Limb (tissue), 2 donors: Measurements from ENCODE around the gene RCAN2.

ENCODE experiments used
- DNase-seq, 2 donors: peaks; one replicate each; pipeline ENCODE4 v3.0.0-alpha.2; 2016; ENCODE audit errors: extremely low spot score in 2 of 2

Gene RCAN2

GRCh38 chr6:46491628-46492547 is 639 bp upstream of the RCAN2 start:
- peak; percentile 3 to 65 for DNase-seq

DNA sequence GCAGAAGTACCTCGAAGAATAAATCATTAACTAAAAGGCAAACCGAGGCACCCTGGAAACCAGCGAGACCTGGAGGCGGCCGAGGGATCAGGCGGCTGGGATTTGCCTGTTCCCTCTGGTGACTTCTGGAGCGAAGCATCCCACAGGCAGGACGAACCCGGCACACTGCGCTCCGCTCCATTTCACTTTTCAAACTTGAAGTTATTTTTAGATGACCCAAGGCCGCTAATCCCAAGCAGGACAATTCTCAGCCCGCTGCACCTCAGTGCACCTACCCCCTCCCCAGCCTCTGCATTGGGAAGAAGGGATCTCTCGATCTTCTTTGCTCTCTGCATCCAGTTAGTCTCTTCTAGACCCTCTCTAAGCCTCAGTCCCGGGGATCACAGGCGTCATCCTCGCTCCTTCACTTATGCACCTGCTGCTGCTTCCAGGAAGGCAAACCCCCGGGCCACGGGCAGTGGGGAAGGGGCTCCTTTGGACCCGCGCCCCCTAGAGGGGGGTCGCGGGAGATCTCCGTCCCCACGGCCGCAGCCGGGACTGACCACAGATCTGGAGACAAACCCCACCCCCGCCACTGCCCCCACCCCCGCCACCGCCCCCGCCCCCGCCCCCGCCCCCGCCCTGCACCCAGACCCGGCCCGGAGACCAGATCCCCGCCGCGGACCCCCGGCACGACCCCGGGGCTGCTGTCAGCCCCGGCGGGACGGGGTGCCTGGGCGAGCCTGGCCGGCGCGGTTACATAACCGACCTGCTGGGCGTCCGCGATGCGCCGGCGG is 636 bp downstream of the RCAN2 start:
- peak in 1 of 2 donors; percentile 66 for DNase-seq

- DNase-seq: no peak
These were observed 5.1 kb downstream of the RCAN2 start for GRCh38 chr6:46486181-46486580.

- DNase-seq: no peak
These were observed 7.0 kb downstream of the RCAN2 start for GRCh38 chr6:46484081-46484820.

GRCh38 chr6:46476301-46476700 is 14.9 kb downstream of the RCAN2 start:
- DNase-seq: no peak

DNA sequence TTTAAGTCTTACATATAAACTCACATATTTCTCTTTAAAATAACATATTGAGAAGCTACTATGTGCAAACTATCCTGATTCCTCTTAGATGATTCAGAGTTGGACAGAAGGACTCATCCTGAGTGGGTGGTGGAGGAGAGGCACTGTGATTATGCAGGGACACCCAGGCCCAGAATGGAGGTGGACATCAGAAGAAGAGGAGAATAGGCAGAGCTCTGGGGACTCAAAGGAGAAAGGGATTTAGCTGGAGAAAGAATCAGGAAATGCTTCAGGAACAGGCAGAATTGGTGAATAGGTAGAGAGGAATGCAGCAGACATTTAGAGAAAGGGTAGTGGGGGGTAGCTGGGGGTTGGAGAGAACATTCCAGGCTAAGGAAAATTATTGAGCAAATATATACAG is 17.4 kb downstream of the RCAN2 start:
- DNase-seq: no peak

GRCh38 chr6:46472243-46472642 is 19.0 kb downstream of the RCAN2 start:
- no peak for DNase-seq

DNA sequence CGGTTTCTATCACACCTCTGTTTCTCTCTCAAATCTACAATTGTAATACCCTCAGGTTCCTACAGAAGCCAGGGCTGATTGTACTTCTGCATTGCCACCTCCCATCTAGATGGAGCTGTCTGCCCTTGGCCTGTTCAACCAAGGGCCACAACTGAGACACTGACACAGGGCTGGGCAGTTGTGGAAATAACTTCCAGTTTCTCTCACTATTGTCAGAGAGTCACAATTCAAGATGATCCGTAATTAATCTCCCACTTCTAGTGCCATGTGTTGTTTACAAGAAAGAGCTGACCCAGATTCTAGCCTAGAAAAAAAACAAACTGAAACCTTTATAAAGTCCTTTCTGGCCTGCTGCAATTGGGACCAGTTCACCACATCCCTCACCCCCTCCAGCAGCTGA is 22.2 kb downstream of the RCAN2 start:
- no peak for DNase-seq

GRCh38 chr6:46468403-46469010 is 22.7 kb downstream of the RCAN2 start:
- no peak for DNase-seq

GRCh38 chr6:46466570-46466969 is 24.7 kb downstream of the RCAN2 start:
- no peak for DNase-seq

GRCh38 chr6:46465294-46466165 is 25.7 kb downstream of the RCAN2 start:
- DNase-seq: no peak

- no peak for DNase-seq
These were observed 35.0 kb downstream of the RCAN2 start for GRCh38 chr6:46456297-46456696.

GRCh38 chr6:46454691-46455090 is 36.6 kb downstream of the RCAN2 start:
- no peak for DNase-seq

DNA sequence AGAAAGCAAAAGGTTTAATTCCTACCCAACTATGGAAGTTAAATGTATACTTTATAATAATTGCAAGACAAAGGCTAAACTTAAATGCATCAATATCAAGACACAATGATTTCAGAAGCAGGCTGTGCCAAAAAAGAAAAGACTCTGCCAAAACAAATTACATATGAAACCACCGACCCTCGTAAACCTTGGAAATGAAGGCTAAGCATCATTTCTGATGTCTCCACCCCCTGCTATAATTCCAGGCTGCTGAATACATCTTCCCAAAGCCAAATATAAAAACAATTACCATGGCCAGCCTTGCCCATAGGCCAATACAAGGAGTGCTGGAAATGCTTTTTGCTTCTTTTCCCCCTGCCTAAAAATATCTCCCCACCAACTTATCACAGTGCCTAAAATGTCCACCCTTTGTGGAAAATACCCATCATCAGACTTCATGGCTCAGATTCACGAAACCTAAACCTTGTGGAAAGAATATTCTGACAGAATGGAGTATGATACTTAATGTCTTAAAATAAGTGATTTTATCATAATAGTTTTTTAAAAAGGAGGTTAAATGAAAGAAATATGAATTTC is 37.4 kb downstream of the RCAN2 start:
- DNase-seq: peak in 1 of 2 donors; percentile 27

DNA sequence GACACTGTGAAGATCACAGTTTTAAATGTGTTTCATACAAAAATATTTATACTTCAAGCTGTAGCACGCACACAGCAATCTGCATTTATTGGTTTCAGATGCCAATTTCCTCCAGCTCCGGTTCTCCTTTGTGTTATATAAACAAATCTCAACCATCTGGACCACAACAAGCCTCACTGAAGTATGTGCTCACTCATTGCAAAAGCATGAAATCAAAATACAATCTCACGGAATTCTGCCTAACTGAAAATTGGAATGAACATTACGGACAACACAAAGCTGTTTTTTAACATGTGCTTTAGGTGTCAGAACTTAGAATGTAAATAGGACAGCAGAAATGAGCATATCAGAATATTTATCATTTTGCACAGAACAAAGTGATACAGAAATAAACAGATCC is 38.0 kb downstream of the RCAN2 start:
- DNase-seq: peak in 1 of 2 donors; percentile 24

DNA sequence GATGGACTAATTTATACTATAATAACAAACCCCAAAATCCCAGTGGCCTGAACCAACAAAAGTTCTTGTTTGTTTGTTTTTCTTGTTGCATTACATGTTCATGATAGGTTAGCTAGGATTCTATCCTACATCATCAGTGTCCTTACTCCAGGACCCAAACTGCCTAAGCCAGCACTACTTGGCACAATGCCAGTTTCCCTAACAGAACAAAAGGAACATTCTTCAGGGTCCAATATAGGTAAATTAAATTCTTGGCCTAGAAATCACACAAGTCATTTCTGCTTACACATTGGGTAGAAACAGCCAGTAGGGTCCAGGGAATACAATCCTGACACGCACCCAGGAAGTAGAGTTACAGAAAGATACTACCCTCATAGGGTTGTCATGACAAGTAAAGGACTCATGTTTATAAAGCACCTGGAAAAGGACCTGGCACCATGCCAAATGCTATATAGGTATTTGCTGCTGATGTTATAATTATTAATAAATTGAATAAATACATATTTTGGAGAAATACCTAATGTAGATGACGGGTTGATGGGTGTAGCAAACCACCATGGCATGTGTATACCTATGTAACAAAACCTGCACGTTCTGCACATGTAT is 38.8 kb downstream of the RCAN2 start:
- no peak for DNase-seq

DNA sequence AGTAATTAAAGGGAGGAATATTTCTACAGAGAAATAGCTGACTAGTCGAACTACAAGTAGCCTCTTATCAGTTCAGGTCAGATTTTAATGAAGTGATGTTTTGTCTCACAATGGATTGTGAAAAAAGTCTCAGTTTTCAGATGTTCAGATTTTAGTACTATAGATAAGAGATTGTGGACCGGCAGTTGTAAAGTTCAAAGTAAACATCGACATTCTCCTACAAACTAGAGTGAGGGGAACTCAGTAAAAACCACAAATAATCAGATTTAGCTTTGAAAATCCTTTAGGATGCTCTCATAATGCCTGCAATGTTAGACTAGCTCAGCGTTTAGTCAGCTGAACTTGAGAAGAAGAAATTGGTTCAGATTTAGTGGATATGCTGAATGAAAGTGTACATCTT is 39.9 kb downstream of the RCAN2 start:
- no peak for DNase-seq

DNA sequence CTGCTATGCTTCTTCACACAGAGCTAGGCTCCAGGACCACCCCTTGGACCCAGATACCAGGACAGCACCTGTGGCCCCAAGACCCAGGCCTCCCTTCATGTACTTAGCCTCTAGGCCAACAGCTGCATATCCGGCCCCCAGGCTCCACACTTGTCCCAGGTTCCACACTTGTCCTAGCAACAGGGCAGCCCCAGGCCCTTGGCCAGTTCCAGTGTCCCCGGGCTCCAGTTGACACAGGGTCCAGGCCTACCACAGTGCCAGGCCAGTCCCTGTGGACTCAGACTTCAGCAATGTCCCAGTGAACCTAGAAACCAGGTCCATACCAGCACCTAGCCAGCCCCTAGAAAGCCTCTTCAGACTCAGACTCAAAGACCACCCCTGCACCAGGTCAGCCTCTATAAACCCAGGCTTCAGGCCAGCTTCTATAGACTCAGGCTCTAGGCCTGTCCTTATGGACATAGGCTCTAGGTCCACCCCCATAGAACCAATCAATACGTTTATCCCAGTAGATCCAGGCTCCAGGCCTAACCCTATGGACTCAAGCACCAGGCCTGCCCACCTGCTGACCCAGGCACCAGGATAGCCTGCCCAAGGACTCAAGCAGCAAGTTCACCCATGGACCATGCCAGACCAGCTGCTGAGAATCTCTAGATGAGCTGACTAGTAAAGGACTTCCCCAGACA is 46.3 kb downstream of the RCAN2 start:
- no peak for DNase-seq

DNA sequence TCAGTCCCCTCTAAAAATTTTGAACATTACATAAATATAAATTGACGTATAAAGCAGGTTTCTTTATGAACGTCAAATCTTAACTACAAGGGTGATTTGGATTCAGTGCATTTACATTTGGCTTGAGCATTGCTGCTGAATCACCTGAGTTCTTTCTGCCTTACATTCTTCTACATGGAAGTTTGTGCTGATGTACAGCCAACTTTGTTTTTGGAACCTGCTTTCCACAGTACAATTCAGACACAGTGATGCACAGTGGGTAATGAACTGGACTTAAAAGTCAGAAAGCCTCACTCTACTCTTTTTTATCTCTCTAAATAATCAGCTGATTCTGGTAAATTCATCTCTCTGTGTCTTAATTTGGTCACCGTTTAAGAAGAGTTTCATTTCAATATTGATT is 47.6 kb downstream of the RCAN2 start:
- no peak for DNase-seq
